GM10847 (cell line): Measurements from ENCODE around the gene IDE.

ENCODE experiments used
- POLR2A ChIP-seq: IDR thresholded peaks from 2 replicates; pipeline ENCODE4 v1.6.1; 2011; ENCODE audit not compliant: insufficient read length; ENCODE audit errors: extremely low read depth

The IDE gene

GRCh38 chr10:92573798-92574547, at the start of gene IDE:
Gene IDE (minus strand): TSS chr10:92574093. CDS start chr10:92574019, 74 bp downstream.
- peak; percentile 64 for TF ChIP-seq POLR2A

GRCh38 chr10:92619368-92619767, 45.5 kb upstream of the IDE start:
- TF ChIP-seq POLR2A: no peak

- TF ChIP-seq POLR2A: no peak
These were observed 41.6 kb upstream of the IDE start for GRCh38 chr10:92615515-92615914.

GRCh38 chr10:92604841-92605240, 30.9 kb upstream of the IDE start:
- TF ChIP-seq POLR2A: no peak

- TF ChIP-seq POLR2A: no peak
These were observed 24.4 kb upstream of the IDE start for GRCh38 chr10:92598321-92598720.

GRCh38 chr10:92595505-92595904, 21.6 kb upstream of the IDE start:
- no peak for TF ChIP-seq POLR2A

- no peak for TF ChIP-seq POLR2A
These were observed 20.0 kb upstream of the IDE start for GRCh38 chr10:92593619-92594588.

- peak; percentile 90 for TF ChIP-seq POLR2A
These were observed 19.1 kb upstream of the IDE start, which contains the start of gene KIF11 for GRCh38 chr10:92592761-92593618. Gene KIF11 (plus strand): TSS chr10:92593130. CDS start chr10:92593376, 246 bp downstream.

GRCh38 chr10:92591550-92592022, 17.7 kb upstream of the IDE start:
- peak; percentile 86 for TF ChIP-seq POLR2A

- no peak for TF ChIP-seq POLR2A
These were observed 17.0 kb upstream of the IDE start for GRCh38 chr10:92590623-92591549.

- no peak for TF ChIP-seq POLR2A
These were observed 2.1 kb upstream of the IDE start for GRCh38 chr10:92575961-92576360.

GRCh38 chr10:92574548-92575261, 812 bp upstream of the IDE start:
- no peak for TF ChIP-seq POLR2A
